Panc1 (cell line): ENCODE measurements around the gene MON1B.

Experiments
- POLR2AphosphoS5 ChIP-seq: IDR thresholded peaks from 2 replicates; pipeline ENCODE4 v1.6.1; 2012; ENCODE audit warnings: mild to moderate bottlenecking, low read depth, low read length, moderate library complexity
- REST ChIP-seq, 2 experiments: IDR thresholded peaks; 2 replicates each; pipeline ENCODE4 v1.6.1; 2011 to 2012; ENCODE audit warnings: low read depth in 2 of 2, control low read depth in 1 of 2, low read length in 1 of 2, mild to moderate bottlenecking in 1 of 2, moderate library complexity in 1 of 2; ENCODE audit not compliant: insufficient read depth in 1 of 2
- SIN3A ChIP-seq: IDR thresholded peaks from 2 replicates; pipeline ENCODE4 v1.6.1; 2012; ENCODE audit warnings: low read depth, mild to moderate bottlenecking, low read length, moderate library complexity, borderline replicate concordance; ENCODE audit not compliant: insufficient read depth

DNA sequence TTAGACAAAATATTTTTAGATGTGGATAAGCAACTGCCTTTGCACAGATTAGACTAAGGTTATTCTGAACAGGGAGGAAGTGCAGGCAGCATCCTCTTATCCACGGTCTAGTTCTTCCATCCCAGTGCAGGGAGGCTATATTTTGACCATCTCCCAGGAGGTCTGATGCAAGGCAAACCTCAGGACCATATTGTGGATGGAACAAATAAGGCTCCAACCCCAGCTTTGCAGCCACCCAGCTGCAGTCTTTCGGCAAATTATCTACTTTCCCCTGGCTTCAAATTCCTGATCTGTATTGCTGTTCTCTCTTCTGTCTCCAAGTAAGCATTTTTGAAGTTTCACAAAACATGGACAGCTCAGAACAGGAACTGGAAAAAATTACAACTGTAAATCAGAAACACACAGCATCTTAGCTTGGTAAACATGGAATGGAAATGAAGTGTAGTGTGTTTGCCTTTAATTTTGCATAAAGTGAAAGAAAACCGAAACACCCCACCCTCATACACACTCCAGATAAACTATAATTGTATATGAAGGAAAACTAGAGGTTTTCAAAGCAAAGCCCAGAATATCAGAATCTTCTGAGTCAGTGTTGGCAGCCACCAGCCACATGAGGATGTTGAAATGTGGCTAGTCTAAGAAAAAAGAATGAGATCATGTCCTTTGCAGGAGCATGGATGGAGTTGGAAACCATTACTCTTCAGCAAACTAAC lies 33.5 kb upstream of the MON1B start:
- TF ChIP-seq POLR2AphosphoS5, result no peak
- TF ChIP-seq SIN3A, result no peak
- TF ChIP-seq REST (IDR thresholded peaks at IDR 0.05; ENCODE audit: insufficient read depth in 1 of 2, low read depth in 2 of 2, low read length in 1 of 2), result no peak
